ENCODE data around the gene KXD1. TPM values are rescaled to one million over a fixed set of nuclear protein-coding genes. Genes with fewer than 3 reads are reported as not detected.

The KXD1 gene
- total RNA-seq, 1 experiment from 2014 or later: 138 TPM

- H2BK15ac ChIP-seq (ENCODE audit: low read depth, low read length): peak overlapping the region; percentile 25; the same call in 1 of the 2 replicates
- no peak overlapping the region for H3T11ph ChIP-seq (ENCODE audit: low read length)
- H3K23ac ChIP-seq (ENCODE audit: insufficient read length, low read depth, low read length): no peak overlapping the region
- H3K79me1 ChIP-seq (ENCODE audit: insufficient read depth, low read depth, low read length, poor library complexity, severe bottlenecking): peaks cover 4% of the 10 kb centered on the region
- Mint-ChIP-seq H3K9me3 (no peaks in the 10 kb centered on the region), H3K27ac (peak overlapping the region in 1 of 3 experiments; percentile 91; a peak in 2 of 7 replicates), H3K27me3 (ENCODE audit: low read depth) (no peaks in the 10 kb centered on the region), H3K4me3 (peak overlapping the region; percentile 92 to 96), H3K4me1 (peaks cover 22 to 23% of the 10 kb centered on the region in 2 experiments), H3K36me3 (ENCODE audit: insufficient read depth in 1 of 3, low read depth in 3 of 3) (no peaks in the 10 kb centered on the region)
- peaks cover 14% of the 10 kb centered on the region for H3K79me2 ChIP-seq (ENCODE audit: insufficient read depth, low read length)
- H4K91ac ChIP-seq (ENCODE audit: insufficient read length, low read depth, low read length): no peak overlapping the region
- H3K9me3 ChIP-seq (ENCODE audit: control insufficient read depth, low read depth, low read length): no peaks in the 10 kb centered on the region
- no peak overlapping the region for H2BK5ac ChIP-seq (ENCODE audit: insufficient read length, low read length)
- no peak overlapping the region; the same call in 1 of the 2 replicates for H3K14ac ChIP-seq (ENCODE audit: insufficient read depth, low read length)
- H3K56ac ChIP-seq (ENCODE audit: insufficient read length, low read depth, low read length): no peak overlapping the region
- peak overlapping the region; percentile 55 for H3K9ac ChIP-seq (ENCODE audit: extremely low read depth, insufficient read length, low read length)
- no peak overlapping the region for H3K18ac ChIP-seq (ENCODE audit: insufficient read length, low read depth, low read length)
- no peak overlapping the region for H4K8ac ChIP-seq (replicated peaks; ENCODE audit: insufficient read length, low read depth, low read length)
- no peak overlapping the region for H2BK20ac ChIP-seq (ENCODE audit: low read depth, low read length, poor library complexity, severe bottlenecking)
- H2BK120ac ChIP-seq (ENCODE audit: low read depth, low read length, poor library complexity, severe bottlenecking): no peak overlapping the region
- H3K4ac ChIP-seq (ENCODE audit: low read depth, low read length): no peak overlapping the region
- no peak overlapping the region for H2BK12ac ChIP-seq (ENCODE audit: insufficient read length, low read depth, low read length)
- H3K27me3 ChIP-seq (ENCODE audit: insufficient read depth, low read length): no peaks in the 10 kb centered on the region
- no peak overlapping the region for H4K5ac ChIP-seq (ENCODE audit: insufficient read length, low read depth, low read length)
- no peak overlapping the region for H2AK5ac ChIP-seq (ENCODE audit: insufficient read length, low read length)
- DNase-seq: peak; percentile 50
- peak; percentile 11; the same call in 1 of the 3 replicates for TF ChIP-seq CTCF (conservative IDR thresholded peaks at IDR 0.05)
- H4K20me1 ChIP-seq (ENCODE audit: control insufficient read depth, insufficient read depth, insufficient read length): no peaks in the 10 kb centered on the region
- H3K27ac ChIP-seq (ENCODE audit: insufficient read length, low read depth, low read length): no peak overlapping the region
- no peak overlapping the region for H2AFZ ChIP-seq (ENCODE audit: low read length)
- H3K4me2 ChIP-seq (ENCODE audit: insufficient read depth, insufficient read length, low read length): peak overlapping the region; percentile 99
- peaks cover 3% of the 10 kb centered on the region; the same call in 1 of the 2 replicates for H3K4me1 ChIP-seq (ENCODE audit: insufficient read depth, low read length)
- WGBS (ENCODE audit: extremely low coverage, insufficient read length, low lambda C conversion rate): no CpG with 5 or more reads among the region's 41 CpGs
- H3K23me2 ChIP-seq (ENCODE audit: insufficient read length, low read depth, low read length, poor library complexity, severe bottlenecking): peaks cover 12% of the 10 kb centered on the region
Observed at GRCh38 chr19:18520848-18521691, 36.6 kb upstream of the KXD1 start.
